ENCODE results near the gene PHC2.
A peak's percentile ranks its signal among the peaks of the same experiment; 100 is the strongest.

Gene PHC2

DNA sequence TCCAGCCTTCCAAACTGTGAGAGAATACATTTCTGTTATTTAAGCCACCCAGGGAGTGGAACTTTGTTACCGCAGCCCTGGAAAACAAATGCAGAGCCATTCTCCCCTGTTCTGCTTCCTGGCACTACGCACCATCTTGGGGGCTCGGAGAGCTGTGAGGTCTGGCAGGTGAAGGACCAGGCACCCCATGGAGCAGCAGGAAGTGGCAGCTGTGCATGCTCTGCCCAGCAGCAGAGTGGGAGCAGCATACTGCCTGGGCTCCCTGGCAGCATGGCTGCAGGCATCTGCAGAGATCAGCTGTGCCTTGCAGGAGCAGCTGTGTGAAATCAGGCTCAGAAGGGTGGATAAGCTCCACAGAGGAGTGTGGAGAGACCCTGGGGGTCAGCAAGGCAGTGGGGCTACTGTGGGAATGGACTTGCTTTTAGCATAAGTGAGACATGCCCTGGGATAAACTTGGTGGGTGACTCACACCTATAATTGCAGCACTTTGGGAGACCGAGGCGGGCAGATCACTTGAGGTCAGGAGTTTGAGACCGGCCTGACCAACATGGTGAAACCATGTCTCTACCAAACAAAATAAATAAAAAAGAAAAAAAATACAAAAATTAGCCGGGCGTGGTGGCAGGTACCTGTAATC is 23.9 kb upstream of the PHC2 start:
- no peak for DNase-seq (ENCODE audit: low read depth, low spot score)

DNA sequence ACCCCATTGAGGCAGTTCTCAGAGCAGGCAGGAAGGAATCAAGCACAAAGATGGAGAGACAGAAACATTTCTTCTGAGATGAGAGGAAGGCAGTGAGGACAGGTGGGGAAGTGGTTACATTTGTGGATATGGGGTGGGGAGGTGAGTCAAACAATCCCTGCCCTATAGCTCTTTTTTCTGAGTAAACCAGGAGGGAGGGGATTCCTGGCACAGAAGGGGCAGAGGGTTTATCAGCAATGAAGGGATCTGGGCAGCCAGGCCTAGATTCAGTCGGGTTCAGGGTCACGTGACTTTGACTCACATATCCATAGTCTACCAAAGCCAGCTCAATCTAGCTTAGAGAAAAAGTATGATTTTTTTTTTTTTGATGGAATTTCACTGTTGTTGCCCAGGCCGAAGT is 15.7 kb upstream of the PHC2 start:
- DNase-seq (ENCODE audit: low read depth, low spot score): no peak

DNA sequence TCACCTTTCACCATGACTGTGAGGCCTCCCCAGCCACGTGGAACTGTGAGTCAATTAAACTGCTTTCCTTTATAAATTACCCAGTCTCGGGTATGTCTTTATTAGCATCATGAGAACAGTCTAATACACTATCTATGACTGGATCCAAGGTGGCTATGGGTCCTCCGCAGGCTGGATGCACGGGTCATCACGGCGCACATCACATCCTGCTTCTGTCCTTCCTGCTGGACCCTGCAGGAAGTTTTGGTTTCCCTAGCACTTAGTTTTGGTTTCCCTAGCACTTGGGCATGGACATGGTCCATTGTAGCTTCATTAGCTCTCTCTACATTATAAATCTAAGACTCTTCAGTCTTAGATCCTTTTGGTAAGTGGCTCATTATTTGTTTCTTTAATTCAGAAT is 14.2 kb upstream of the PHC2 start:
- DNase-seq (ENCODE audit: low read depth, low spot score): no peak

DNA sequence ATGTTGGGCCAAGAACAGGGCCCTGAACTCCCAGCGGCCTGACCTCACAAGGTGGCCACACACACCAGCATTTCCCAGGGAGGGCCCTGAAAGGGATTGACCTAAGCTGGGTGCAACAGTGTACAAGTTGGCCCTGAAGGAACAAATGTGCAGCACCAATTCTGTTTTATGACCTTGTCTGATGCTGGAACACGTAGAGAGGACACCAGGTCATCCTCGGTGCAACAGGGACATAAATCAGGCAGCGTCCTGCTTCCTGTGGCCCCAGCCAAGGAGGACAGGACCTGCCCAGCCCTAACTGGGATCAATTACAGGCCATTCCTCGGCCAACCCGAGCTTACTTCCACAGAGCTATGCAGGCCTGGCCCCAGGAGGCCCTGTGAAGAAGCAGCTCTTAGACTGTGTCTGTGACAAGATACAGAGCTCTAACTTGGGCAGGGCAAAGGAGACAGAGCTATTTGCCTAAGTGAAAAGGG is 12.8 kb upstream of the PHC2 start:
- no peak for DNase-seq (ENCODE audit: low read depth, low spot score)

DNA sequence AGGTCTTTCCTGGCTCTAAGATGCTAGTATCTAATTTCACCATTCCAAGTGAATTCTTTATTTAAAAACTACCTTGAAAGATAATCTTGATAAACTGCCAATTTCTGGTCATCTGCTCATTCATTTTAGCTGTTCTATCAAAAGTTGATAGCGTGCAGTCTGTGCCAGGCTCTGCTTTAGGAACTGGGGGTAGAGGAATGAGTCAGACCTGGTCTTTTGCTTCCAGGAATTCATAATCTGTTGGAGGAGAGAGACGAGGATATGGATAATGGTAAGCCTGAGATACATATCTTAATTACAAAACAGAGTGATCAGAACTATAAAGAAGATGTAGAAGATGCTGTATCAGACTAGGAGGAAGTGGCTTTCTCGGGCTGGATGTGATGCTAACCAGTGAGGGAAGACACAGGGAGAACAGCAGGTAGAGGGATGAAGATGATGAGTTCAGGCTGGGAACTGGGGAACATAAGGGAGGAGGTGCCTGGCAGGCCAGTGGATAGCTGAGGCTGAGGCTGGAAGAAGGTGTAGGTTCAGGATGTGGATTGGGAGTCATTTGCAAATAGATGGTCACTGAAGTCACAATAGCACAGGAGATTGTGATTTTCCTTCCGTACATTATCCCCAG is 12.3 kb upstream of the PHC2 start:
- DNase-seq (ENCODE audit: low read depth, low spot score): peak; percentile 46

DNA sequence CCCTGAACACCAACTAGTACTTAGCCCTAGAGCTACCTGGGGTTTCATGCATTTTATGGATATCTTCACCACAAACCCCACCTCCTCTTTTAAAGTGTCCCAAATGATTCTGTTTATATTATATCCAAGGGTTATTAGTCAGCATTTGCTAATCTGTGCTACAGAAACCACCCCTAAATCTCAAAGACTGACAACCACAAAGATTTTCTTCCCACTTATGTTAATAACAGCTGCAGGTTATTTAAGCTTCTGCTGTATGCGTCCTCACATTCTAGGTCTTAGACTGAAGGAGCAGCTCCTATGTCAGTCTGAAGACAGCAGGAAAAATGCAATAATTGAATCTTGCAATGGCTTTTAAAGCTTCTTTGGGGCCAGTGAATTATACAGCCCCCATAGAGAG is 11.2 kb upstream of the PHC2 start:
- DNase-seq (ENCODE audit: low read depth, low spot score): no peak

DNA sequence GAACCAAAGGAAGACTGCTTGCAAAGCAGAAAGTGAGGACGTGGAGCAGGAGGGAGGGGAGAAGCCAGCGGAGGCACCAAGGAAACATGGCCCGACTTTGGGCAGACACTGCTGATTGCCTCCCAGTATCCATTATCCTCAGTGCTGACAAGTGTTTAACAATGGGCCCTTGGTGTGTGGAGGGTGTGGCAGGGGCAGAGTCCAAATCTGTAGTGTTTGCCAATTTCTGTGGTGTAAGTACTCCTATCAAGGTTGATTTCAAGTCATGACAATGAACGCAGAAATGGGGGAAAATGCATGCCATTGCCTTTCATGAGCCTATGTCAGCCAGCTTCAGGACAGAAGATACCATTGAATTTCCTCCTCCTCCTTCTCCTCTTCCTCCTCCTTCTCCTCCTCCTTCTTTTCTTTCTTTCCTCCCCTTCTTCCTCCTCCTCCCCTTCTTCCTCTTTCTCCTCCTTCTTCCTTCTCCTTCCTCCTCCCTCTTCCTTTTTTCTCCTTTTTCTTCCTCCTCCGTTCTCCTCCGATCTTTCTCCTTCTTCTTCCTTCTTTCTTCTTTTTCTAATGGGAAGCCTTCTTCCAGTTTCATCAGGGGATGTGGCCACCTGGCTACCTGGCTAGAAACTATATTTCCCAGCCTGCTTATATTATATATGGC is 10.3 kb upstream of the PHC2 start:
- no peak for DNase-seq (ENCODE audit: low read depth, low spot score)

DNA sequence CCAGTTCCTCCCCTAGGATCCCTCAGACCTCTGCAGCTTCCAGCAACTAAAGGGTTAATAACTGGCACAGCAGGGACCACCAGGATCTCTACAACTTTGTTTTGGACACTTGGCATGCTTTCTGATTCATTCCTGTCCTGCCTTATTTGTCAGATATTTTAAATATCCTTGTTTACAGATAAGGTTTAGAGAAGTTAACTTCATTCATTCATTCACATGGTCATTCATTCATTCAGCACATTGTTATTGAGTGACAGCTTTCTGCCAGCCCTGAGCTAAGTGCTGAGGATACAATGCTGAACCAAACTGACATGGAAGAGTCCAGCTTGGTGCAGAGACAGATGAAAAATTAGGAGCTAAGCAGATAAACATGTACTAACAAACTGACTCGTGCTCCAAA is 8.8 kb upstream of the PHC2 start:
- DNase-seq (ENCODE audit: low read depth, low spot score): no peak

DNA sequence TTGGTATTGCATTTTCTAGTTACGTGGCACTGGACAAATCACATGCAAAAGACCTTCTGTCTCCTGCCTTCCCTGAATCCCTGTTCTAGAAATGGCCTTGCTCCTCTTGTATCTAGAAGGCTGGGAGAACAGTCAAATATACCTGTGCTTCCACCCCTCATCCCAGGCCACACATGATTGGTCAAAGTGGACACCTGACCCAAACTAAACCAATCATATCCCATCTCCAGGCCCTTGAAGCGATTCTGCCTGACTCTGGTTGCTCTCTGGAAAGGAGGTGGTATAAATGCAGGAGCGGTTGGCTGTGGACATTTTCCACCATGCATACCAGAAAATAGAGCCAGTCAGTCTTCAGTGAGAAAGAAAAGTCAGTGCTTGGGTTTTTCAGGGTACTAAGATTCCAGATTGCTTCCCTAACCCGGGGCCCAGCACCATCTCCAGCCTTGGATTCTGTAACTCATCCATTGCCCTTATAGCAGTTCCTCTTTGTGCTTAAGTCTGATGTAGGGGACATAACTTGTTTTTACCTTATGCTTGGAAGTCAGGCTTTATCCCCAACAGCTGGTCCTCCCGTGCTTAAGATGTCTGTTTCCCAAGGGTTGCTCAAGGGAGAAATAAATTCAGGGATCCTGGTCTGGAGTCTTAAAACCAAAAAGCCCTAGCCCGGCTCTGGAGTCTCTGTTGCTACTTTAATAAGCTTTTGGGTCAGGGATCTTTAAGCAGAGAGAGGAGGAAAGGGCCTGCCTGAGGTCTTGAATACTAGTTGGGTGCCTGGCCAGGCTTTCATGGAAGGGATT is 7.7 kb upstream of the PHC2 start:
- no peak for DNase-seq (ENCODE audit: low read depth, low spot score)

DNA sequence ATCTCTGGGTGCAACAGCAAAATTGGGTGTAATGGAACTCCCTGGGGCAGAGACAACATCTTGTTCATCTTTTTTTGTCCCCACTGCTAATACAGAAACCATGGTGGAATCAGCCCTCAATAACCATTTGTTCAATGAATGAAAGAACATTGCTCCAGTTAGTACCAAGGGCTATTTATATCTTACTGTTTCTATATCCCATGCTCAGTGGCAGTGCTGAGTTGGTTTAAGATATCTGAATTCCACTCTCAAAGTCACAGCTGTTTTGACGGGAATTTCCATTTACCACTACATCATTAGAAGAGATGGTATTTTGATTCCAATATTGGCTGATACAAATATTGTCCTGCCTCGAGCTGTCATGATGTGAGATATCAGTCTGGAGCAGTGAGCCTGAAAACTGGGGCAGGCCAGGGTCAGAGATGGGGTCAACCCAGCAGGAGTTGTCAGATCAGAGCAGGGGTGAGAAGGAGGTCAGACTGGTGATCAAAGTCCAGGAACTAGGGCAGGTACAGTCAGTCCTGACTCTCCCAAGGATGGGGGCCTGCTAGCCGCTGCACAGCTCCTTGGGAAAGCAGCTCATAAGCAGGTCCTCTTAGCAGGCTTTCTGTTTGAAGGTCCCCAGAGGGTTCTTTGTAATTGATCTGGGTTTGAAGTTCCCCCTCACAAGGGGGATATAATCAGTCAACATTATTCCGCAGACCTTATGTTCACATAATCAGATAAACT is 5.8 kb upstream of the PHC2 start:
- no peak for DNase-seq (ENCODE audit: low read depth, low spot score)

DNA sequence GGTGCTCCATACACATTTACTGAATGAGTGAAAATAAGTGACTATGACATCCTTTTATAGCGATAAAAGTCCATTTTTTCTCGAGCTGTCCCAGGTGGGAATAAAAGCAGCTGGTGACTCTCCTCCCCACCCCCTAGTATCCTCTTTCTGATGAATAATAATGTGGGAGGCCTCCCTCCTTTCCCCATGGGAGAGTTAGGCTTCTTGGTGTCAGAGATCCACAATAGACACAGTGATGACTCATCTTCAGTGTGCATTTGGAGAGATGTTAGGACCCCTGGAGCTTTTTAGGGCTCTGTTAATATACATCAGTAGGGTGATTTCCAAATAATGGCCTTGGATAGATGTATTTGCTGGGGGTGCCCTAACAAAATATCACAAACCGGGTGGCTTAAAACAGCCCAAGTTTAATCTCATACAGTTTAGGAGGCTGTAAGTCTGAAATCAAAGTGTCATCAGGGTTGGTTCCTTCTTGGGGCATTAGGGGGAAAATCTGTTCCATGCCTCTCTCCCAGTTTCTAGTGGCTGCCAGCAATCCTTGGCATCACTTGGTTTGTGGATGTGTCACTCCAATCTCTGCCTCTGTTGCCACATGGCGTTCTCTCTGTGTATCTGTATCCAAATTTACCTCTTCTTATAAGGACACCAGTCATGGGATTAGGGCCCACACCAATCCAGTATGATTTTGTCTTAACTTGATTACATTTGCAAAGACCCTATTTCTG is 4.4 kb upstream of the PHC2 start:
- no peak for DNase-seq (ENCODE audit: low read depth, low spot score)

DNA sequence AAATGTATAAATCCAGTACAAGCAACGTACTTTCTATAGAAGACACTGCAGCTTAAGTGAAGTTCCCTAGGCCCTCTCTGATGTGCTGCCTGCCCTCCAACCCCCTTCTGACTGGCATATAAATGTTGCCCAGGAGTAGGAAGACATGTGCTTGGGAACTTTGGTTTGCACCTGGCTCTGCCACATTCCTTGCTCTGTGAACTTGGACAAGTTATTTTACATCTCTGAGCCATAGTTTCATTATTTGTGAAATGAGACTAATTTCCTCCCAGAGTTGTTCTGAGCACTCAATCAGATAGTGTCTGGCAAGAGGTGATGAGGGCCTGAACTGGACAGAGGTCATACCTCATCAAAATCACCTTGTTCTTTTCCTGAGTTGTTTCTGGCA is 3.5 kb upstream of the PHC2 start:
- DNase-seq (ENCODE audit: low read depth, low spot score): no peak

DNA sequence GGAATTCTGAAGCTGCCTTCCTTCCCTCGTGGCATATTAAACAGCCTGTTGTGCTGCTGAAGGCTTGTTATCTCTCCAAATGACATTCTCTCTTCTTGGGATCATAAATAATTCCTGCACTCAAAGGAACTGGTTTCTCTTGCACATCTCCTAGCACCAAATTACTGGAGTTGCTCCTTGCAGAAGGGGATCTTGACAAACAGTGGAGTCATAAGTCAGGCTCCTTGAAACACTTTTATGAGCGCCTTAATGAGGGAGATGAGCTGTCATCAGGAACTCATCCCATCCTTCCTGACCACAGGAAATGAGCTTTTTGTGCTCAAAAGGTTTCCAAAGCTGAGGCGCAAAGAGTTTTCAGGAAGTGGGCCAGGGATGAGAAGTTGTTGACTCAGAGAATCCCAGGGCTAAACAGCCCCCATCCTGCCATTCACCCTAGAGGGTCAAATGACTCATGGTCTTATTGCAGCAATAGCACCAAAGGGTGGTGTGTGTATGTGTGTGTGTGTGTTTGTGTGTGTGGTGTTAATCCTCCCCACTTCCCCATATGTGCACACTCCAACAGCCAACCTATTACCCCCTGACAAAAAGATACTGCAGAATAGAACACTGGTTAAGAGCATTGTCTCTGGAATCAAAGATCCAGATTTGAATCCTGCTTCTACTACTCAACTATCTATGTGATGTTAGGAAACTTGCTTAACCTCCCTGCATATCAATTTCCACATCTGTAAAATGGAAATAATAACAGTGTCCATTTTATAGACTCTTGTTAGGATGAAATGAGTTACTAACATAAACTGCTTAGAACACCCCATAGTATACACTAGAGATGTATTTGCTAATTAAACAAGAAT is 2.8 kb upstream of the PHC2 start:
- peak; percentile 75 for DNase-seq (ENCODE audit: low read depth, low spot score)

DNA sequence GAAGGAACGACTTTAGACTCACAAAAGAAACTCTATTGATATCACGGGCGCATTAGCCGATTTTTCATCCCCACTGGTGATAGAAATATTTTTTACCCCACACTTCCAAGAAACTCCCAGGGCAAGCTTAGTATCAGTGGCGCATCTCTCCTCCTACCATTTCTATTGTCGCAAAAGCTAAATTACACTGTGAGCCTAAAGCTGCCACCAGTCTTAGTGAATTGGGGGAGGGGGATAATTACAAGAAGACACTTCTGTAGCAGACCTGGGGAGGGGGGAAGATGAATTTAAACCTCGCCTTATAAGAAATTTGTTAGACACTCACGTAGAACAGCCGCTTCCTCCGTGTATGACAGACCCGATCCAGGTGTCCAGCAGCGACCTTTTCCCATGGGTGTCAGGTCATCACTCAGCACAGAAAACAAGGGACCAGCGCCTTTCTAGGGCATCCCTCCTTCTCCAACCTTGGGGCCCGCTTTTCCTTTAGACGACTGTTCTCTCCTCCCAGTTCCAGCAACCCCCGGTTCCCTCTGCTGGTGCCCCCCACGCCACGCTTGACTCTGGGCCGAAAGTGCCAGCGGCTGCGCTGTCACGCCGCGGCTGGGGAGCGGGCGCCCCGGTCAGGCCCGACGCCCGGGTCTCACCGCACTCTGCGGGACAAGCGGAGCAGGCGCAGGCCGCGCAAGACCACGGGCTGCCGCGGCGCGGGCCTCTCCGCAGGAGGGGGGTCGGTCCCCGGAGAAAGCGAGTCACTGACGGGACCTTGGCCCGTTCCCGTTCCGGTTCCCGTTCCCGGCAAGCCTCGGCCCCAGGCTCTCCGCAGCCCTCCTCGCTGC is 821 bp downstream of the PHC2 start:
- peak; percentile 68 for DNase-seq (ENCODE audit: low read depth, low spot score)

DNA sequence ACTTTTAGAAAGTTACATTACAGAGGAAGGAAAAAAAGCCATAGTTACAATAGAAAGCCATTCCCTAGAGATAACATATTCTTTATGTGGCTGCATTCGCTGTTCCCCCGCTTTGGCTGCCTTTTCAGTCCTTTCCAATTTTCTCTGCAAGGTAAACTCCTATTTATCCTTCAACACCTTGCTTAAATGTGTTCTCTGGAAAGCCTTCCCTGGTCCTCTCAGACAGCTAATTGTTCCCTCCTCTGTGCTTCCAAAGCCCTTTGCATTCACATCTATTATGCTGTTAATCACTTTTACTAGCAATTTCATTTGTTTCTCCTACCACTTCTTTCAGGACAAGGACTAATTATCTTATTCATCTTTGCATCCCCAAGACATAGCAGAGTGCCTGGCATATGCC is 1.6 kb downstream of the PHC2 start:
- DNase-seq (ENCODE audit: low read depth, low spot score): no peak

DNA sequence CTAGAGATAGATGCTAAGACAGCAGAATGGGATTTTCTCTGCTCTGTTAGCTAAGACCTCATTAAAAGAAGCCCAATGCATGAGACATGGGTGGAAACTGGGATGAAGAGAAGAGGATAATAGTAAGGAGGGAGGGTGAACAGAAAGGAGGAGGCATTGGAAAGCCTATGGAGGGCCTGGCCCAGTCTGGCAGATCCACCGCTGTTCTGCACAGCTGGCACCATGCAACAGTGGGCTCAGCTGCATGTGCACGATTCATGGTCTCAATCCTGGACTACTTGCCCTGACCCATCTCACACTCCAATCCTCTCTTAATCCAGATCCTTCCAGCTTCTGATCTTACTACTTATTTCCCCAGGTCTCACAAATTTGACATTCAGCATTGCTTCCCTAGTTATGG is 2.2 kb downstream of the PHC2 start:
- DNase-seq (ENCODE audit: low read depth, low spot score): no peak

DNA sequence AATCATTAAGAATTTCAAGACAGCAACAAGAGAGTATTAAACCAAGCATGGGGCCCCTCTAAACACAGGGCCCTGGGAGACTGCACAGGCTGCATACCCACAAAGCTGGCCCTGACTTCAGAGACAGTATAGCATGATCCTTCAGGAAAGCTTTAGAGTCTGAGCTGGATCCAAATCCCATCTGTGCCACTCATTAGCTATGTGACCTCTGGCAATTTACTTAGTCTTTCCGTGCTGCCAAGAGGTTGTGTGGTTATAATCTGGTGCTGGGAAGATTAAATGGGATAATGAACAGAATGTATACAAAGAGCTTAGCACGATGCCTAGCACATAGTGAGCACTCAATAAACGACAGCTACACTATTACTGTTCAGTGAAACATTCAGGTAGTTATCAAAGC is 4.0 kb downstream of the PHC2 start:
- no peak for DNase-seq (ENCODE audit: low read depth, low spot score)

DNA sequence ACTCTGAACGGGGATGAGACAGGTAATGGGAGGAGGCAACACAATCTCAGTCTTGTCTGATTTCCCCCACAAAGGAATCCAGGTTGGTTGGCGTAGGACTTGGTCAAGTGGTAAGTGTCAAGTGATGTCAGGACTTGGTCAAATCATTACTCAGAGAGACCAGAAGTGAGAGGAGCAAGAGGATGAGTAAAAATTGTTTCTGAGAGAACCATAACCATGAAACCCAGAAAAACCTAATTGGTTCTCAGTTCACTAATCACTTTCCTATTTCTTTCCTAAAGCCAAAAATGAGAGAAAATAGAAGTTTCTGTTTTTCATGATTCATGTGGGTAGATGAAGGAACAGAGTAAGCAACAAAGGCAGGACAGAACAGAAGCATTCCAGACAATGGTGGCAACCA is 5.0 kb downstream of the PHC2 start:
- no peak for DNase-seq (ENCODE audit: low read depth, low spot score)

DNA sequence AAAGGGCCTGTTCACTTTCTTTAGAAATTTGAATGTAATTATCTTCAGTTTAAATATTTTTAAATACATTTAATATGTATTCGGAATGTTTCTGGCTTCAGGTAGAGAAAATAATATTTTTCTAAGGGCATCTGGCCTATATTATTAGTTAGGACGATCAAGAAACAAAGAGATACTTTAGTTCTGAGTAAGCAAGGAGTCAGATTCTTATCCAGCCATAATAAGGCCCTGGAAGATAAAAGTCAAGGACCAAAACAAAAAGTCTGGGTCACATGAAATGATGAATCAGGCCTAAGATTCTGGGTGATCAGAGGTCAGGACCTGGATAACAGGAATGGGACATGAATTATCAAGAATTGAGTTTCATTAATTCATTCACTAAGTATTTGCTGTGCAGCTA is 6.3 kb downstream of the PHC2 start:
- DNase-seq (ENCODE audit: low read depth, low spot score): peak; percentile 34

All from astrocyte of the hippocampus (primary cell).